Measurements from ENCODE around the gene TGFBR3.

- TF ChIP-seq, protein P1, sequence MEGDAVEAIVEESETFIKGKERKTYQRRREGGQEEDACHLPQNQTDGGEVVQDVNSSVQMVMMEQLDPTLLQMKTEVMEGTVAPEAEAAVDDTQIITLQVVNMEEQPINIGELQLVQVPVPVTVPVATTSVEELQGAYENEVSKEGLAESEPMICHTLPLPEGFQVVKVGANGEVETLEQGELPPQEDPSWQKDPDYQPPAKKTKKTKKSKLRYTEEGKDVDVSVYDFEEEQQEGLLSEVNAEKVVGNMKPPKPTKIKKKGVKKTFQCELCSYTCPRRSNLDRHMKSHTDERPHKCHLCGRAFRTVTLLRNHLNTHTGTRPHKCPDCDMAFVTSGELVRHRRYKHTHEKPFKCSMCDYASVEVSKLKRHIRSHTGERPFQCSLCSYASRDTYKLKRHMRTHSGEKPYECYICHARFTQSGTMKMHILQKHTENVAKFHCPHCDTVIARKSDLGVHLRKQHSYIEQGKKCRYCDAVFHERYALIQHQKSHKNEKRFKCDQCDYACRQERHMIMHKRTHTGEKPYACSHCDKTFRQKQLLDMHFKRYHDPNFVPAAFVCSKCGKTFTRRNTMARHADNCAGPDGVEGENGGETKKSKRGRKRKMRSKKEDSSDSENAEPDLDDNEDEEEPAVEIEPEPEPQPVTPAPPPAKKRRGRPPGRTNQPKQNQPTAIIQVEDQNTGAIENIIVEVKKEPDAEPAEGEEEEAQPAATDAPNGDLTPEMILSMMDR (IDR thresholded peaks at IDR 0.05; ENCODE audit: borderline replicate concordance, extremely low read depth, low read length, poor library complexity, severe bottlenecking), result no peak
- TF ChIP-seq EZH2 (IDR thresholded peaks at IDR 0.05; ENCODE audit: borderline replicate concordance, low read depth, low read length, severe bottlenecking), result no peak
Observed at GRCh38 chr1:91718877-91719276, 167.1 kb downstream of the TGFBR3 start.

Data from DND-41 (cell line).